OCI-LY3 (cell line): ENCODE results near the gene DSTYK.

Experiments used
- H2AFZ ChIP-seq: fragments of 200-600, 300-600 bp; shearing (Covaris generic); 2 replicates; pipeline ENCODE4 v1.6.0; 2014; ENCODE audit warnings: antibody characterized with exemption, low read depth, low read length
- H3K27ac ChIP-seq: fragments of 200-600, 300-600 bp; sonication (generic); 2 replicates; pipeline ENCODE4 v1.5.1; 2014; ENCODE audit warnings: mild to moderate bottlenecking, low read length, moderate library complexity, mixed read lengths
- H3K27me3 ChIP-seq: fragments of 200-600, 300-600 bp; sonication (generic); 2 replicates; pipeline ENCODE4 v1.6.1; 2014; ENCODE audit warnings: low read depth, low read length, mixed read lengths
- H3K36me3 ChIP-seq: fragments of 200-600, 300-600 bp; sonication (generic); replicated peaks from 2 replicates; pipeline ENCODE3; 2014; ENCODE audit warnings: low read depth, low read length, mixed read lengths
- H3K4me1 ChIP-seq: fragments of 300-600, 200-600 bp; sonication (generic); 2 replicates; pipeline ENCODE4 v1.6.1; 2014; ENCODE audit warnings: low read length, mixed read lengths
- H3K4me2 ChIP-seq: fragments of 200-600, 300-600 bp; sonication (generic); 2 replicates; pipeline ENCODE4 v1.6.1; 2014; ENCODE audit warnings: low read length, mixed read lengths
- H3K4me3 ChIP-seq: fragments of 300-600, 200-600 bp; sonication (generic); 2 replicates; pipeline ENCODE4 v1.5.1; 2014; ENCODE audit warnings: antibody characterized with exemption, mild to moderate bottlenecking, low read length, moderate library complexity
- H3K79me2 ChIP-seq: fragments of 300-600, 200-600 bp; shearing (Covaris generic); 2 replicates; pipeline ENCODE4 v1.6.1; 2014; ENCODE audit warnings: mild to moderate bottlenecking, low read length, mixed read lengths
- H3K9ac ChIP-seq: fragments of 300-600, 200-600 bp; shearing (Covaris generic); 2 replicates; pipeline ENCODE4 v1.6.0; 2014; ENCODE audit warnings: mild to moderate bottlenecking, low read length, moderate library complexity
- H3K9me3 ChIP-seq: fragments of 200-600, 300-600 bp; shearing (Covaris generic); 2 replicates; pipeline ENCODE4 v1.6.1; 2014; ENCODE audit warnings: low read length, mixed read lengths; ENCODE audit not compliant: insufficient read depth
- H4K20me1 ChIP-seq: fragments of 200-600, 300-600 bp; sonication (generic); 2 replicates; pipeline ENCODE4 v1.6.1; 2016; ENCODE audit warnings: low read length, mixed read lengths; ENCODE audit not compliant: insufficient read depth
- CTCF ChIP-seq: fragments of 200-600, 300-600 bp; sonication (generic); IDR thresholded peaks from 2 replicates; pipeline ENCODE4 v1.5.1; 2014; ENCODE audit warnings: antibody characterized with exemption, low read length, low read depth
- EZH2phosphoT487 ChIP-seq: fragments of 200-600 bp; shearing (Covaris generic); IDR thresholded peaks from 2 replicates; pipeline ENCODE4 v1.6.1; 2018; ENCODE audit warnings: antibody characterized with exemption, mixed run types, low read depth

DSTYK gene

DNA sequence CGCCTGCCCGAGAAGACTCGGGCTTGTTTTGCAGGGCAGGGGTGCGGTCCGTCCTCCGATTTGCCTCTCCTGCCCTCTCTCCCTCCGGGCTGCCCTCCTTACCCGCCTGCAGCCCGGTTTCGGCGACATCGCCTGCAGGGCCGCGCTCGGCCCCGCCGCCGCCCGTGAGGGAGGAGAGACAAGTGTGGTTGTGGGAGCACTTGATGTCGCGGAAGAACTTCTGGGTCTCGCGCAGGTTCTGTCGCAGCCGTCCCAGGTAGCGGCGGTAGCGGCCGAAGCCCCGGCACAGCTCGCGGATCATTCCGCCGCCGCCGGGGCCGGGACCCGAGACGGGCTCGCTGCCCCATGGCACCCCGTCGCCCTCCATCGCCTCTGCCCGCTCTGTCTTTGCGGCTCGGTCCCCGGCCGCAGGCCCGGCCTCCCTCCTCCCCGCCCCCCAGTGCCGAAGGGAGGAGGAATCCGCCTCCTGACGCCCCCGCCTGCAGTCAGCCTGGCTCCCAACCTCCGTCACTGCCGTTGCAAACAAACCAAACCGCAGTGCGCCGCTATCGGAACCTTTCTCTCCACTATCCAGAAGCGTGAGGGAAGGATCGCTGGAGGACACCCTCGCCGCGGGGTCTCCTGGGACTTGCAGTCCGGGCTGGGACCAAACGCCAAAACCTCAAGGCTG lies at the start of gene DSTYK:
TSS of gene DSTYK (minus strand) at position 534 of the 670 bp plus-strand sequence. CDS start at position 367, 167 bp downstream.
- Histone ChIP-seq H3K27ac (peak within 1 kb of the TSS; percentile 61), H2AFZ (peak within 1 kb of the TSS; percentile 97), H3K4me2 (peak within 1 kb of the TSS; percentile 87), H3K9me3 (no peaks in the 10 kb centered on the region), H3K79me2 (peaks cover 33% of the 10 kb centered on the region), H3K36me3 (no peaks in the 10 kb centered on the region), H3K4me1 (peaks cover 30% of the 10 kb centered on the region), H3K9ac (peak within 1 kb of the TSS; percentile 80), H4K20me1 (no peaks in the 10 kb centered on the region), H3K4me3 (peak within 1 kb of the TSS; percentile 85), H3K27me3 (no peaks in the 10 kb centered on the region)
- TF ChIP-seq EZH2phosphoT487 (no peak), CTCF (no peak)

DNA sequence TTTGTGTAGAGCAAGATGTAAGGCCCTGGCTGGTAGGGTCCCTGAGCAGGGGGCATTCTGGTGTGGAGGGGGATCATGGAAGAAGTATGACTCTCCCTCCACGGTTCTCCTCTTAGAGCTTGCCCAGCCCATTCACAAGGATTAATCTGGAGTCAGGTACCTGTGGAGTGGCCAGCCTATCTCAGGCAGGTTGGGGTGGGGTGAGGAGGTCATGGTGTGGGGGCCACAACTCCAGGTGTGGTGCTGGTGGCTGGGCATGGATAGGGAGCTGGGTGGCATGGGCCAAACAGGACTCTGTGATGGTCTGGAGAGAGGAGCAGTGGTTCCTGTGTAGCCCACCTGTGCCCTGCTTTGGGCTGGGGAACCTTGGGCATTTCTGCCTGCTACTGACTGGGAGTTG lies 48.5 kb upstream of the DSTYK start:
- Histone ChIP-seq H3K4me2 (0 out of 2 replicates have a peak overlapping the region, but pooled peaks have one; percentile 62), H3K36me3 (no peaks in the 10 kb centered on the region), H4K20me1 (no peaks in the 10 kb centered on the region), H3K27me3 (peaks cover 30% of the 10 kb centered on the region), H3K4me3 (no peak overlapping the region), H3K79me2 (no peaks in the 10 kb centered on the region), H3K9ac (no peak overlapping the region), H3K4me1 (peaks cover 33% of the 10 kb centered on the region), H2AFZ (no peak overlapping the region), H3K27ac (no peak overlapping the region), H3K9me3 (no peaks in the 10 kb centered on the region)
- TF ChIP-seq EZH2phosphoT487 (no peak), CTCF (no peak)

GRCh38 chr1:205259324-205259832 lies 47.9 kb upstream of the DSTYK start:
- peaks cover 33% of the 10 kb centered on the region for H3K4me1 ChIP-seq
- no peaks in the 10 kb centered on the region for H3K36me3 ChIP-seq
- H4K20me1 ChIP-seq, result no peaks in the 10 kb centered on the region
- TF ChIP-seq CTCF, result no peak
- TF ChIP-seq EZH2phosphoT487, result no peak
- peak overlapping the region; percentile 41 for H2AFZ ChIP-seq
- no peaks in the 10 kb centered on the region for H3K9me3 ChIP-seq
- H3K27me3 ChIP-seq, result peaks cover 30% of the 10 kb centered on the region
- H3K4me3 ChIP-seq, result peak overlapping the region; percentile 34; the same call in 1 of the 2 replicates
- H3K9ac ChIP-seq, result no peak overlapping the region
- peak overlapping the region; percentile 62 for H3K4me2 ChIP-seq
- H3K79me2 ChIP-seq, result no peaks in the 10 kb centered on the region
- H3K27ac ChIP-seq, result no peak overlapping the region

- TF ChIP-seq EZH2phosphoT487 (no peak), CTCF (no peak)
- H3K27ac ChIP-seq, result no peak overlapping the region
- H3K4me3 ChIP-seq, result no peak overlapping the region
- H3K27me3 ChIP-seq, result peaks cover 30% of the 10 kb centered on the region
- no peaks in the 10 kb centered on the region for H3K9me3 ChIP-seq
- peaks cover 33% of the 10 kb centered on the region for H3K4me1 ChIP-seq
- H3K9ac ChIP-seq, result no peak overlapping the region
- no peaks in the 10 kb centered on the region for H3K79me2 ChIP-seq
- no peaks in the 10 kb centered on the region for H3K36me3 ChIP-seq
- peak overlapping the region; percentile 62; the same call in 1 of the 2 replicates for H3K4me2 ChIP-seq
- no peaks in the 10 kb centered on the region for H4K20me1 ChIP-seq
- H2AFZ ChIP-seq, result no peak overlapping the region
Measured at GRCh38 chr1:205258719-205259118, 47.2 kb upstream of the DSTYK start.
